ENCODE data around the gene TET3.

- TF ChIP-seq CTCF (optimal IDR thresholded peaks at IDR 0.05 in 1 of 3, IDR thresholded peaks at IDR 0.05 in 1 of 3, conservative IDR thresholded peaks at IDR 0.05 in 1 of 3; ENCODE audit: extremely low read depth in 1 of 3, insufficient read depth in 2 of 3, low read length in 3 of 3) = no peak
- no peak for TF ChIP-seq EZH2 (IDR thresholded peaks at IDR 0.05; ENCODE audit: low read length)
These were observed 23.0 kb downstream of the TET3 start for GRCh38 chr2:74007711-74008110.

All from keratinocyte (primary cell).